Stimulated activated CD4-positive, alpha-beta T cell treated with anti-CD3 and anti-CD28 coated beads, Interleukin-4, amount 100 ng/mL, for 1 hour (primary cell): ENCODE data around the gene HMCN2.
"Not testable (repeated sequence)": the region's sequence is repeated elsewhere in the genome, so short reads cannot be mapped to it uniquely, and the experiment has no call there.

Source experiments
- DNase-seq: peaks from one replicate; pipeline ENCODE4 v3.0.0-alpha.2; 2020

The HMCN2 gene

DNA sequence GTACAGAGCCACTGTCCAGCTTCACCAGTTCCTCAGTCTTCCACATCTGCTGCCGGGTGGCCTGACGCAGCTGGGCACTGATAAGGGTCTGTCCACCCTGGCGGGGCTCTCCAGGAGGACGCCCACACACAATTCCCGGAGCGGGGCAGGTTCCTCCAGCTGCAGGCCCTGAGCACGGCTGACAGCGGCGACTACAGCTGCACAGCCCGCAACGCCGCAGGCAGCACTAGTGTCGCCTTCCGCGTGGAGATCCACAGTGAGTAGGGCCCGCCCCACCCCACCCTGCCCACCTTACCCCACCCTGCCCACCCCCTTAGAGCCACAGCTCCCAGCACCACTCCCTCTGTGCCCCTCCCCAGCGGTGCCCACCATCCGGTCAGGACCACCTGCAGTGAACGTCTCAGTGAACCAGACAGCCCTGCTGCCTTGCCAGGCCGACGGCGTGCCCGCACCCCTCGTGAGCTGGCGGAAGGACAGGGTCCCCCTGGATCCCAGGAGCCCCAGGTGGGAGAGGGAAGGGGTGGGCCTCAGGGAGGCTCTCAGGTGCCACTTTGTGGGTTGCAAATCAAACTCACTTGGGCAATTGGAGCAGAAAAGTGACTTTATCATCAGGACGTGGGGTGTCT lies 130.4 kb downstream of the HMCN2 start:
- no peak for DNase-seq

DNA sequence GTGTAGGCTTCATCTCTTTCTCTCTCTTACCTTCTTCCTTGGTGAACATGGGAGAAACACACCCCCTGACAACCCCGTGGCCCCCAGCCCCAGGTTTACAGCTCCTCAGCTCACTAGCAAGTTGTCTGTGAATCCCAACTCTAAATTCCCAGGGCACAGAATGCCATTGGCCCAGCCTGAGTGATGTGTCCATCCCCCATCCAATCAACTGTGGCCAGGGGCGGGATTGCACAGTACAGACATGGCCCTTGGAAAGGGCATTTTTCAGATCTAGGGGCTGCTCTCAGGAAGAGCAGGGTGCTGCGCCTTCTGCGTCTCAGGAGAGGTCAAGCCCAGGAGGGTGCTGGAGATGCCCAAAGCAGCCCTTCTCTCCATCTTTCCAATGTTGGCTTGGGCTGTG lies 131.0 kb downstream of the HMCN2 start:
- DNase-seq, result no peak

DNA sequence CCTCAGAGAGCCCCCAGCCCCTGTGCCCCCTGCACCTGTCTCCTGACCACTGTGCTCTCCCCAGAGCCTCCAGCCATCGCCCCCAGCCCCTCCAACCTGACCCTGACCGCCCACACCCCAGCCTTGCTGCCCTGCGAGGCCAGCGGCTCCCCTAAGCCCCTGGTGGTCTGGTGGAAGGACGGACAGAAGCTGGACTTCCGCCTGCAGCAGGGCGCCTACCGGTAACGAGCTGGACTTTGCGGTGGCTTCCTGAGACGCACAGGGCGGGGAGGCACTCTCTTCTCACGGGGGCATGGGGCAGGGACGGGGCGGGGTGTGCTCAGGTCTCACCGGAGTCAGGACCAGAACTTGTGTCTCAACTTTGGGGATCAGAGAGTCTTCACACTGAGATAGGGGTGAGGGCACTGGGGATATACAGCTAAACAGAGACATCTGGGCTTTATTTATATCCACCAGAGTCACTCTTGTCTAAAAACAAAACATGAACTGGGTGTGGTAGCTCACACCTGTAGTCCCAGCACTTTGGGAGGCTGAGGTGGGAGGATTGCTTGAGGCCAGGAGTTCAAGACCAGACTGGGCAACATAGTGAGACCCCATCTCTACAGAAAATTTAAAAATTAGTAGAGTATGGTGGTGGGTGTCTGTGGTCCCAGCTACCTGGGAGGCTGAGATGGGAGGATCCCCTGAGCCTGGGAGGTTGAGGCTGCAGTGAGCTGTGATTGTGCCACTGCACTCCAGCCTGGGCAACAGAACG lies 133.1 kb downstream of the HMCN2 start:
- DNase-seq, result no peak

DNA sequence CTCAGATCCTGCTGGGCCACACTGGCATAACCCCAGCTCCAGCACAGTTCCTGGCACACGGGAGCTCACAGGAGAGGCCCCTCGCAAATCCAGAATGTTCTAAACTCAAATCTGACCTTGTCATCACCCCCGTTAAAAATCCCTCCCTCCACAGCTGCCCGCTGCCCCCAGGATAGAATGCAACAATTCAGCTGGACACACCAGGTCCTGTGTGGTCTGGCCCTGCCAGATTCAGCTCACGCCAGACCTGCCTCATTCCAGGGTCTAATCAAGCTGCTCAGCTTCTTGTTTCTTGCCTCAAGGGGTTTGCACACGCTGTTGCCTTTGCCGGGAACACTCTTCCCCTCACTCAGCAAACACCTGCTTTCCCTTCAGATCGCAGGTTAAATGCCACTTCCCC lies 134.2 kb downstream of the HMCN2 start:
- DNase-seq, result no peak

DNA sequence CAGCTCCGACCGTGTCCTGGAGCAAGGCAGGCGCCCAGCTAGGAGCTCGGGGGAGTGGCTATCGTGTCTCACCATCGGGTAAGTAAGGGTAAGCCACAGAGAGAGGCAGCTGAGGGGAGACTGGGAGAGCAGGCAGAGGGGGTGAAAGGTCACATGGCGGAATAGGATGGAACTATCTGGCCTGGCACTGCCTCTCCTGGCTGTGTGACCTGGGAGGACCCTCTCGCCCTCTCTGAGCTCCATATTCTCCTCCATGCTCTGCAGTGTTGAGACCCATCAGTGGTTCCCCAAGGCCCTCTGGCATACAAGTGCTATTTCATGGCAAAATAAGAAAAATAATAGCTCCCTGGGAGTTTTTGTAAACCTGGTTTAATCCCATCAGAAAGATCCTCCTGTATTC lies 135.3 kb downstream of the HMCN2 start:
- no peak for DNase-seq

DNA sequence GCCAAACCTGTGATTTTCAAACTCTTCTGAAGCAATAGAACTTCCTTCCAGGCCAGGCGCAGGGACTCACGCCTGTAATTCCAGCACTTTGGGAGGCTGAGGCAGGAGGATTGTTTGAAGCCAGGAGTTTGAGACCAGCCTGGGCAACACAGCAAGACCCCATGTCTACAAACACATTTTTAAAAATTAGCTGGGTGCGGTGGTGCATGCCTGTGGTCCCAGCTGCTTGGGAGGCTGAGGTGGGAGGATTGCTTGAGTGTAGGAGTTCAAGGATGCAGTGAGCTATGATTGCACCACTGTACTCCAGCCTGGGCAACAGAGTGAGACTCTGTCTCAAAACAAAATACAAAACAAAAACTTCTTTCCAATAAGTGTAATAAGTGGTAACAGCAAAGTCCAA lies 136.2 kb downstream of the HMCN2 start:
- not testable (repeated sequence) for DNase-seq

DNA sequence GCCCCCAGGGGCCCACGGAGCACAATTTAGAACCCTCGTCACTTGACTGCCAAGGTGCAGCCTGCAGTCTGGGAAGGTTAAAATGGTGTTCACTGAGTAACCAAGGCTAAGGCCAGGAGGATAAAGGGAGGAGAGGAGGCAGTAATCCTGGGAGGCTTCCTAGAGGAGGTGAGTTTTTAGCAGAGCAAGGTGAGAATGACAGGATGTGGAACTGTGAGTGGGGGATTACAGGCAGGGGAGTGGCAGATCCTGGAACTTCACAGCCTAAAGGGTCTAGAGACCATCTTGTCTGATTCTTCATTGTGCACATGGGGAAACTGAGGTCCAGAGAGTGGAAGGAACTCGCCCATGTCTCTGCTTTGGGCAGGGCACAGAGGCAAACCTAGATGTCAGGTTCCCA lies 136.7 kb downstream of the HMCN2 start:
- DNase-seq, result no peak

DNA sequence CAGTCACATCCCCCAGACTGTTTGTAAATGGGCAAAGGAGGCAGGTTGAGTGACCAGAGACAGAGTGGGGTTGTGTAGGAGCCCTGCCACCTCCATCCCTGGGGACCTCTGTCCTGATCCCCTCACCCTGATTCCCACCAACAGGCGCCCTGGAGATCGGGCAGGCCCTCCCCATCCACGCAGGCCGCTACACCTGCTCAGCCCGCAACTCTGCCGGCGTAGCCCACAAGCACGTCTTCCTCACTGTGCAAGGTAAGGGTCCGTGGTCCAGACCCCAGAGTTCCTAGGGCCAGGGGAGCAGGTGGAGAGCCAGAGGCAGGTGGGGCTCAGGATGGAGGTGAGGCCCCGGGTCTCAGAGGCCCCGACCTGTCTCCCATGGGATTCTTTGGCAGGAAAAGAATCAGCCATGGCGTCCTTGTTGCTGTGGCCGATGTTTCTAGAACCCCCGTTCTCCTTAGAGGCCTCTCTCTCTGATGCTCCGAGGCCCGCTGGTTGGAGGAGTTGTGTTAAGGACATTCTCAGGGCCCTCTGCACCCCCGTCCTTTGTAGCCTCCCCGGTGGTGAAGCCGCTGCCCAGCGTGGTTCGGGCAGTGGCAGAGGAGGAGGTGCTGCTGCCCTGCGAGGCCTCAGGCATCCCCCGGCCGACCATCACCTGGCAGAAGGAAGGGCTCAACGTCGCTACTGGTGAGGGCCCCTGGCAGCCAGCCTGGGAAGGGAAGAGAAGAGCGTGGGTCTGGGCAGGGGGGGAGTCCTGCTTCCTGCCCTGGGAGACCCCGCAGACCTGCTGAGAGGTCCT lies 137.3 kb downstream of the HMCN2 start:
- no peak for DNase-seq

DNA sequence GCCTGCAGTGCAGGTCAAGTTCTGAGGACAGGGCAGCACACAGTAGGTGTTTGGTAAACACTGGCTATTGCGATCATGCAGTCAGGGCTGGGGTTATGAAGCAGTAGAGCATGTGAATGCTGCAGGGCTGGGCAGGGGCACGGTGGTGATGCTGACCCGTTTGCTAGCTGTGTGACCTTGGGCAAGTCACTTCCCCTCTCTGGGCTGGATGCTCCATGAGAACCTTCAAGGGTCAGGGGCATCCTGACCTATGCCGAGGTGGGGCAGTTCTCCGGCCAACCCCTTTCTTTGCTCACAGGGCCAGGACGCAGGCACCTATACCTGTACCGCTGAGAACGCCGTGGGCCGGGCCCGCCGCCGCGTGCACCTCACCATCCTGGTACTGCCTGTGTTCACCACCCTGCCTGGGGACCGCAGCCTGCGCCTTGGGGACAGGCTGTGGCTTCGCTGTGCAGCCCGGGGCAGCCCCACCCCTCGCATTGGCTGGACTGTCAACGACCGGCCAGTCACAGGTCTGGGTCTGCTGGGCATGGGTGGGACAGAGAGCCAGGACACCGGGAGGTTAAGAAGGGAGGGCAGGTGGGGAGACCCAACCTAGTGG lies 140.2 kb downstream of the HMCN2 start:
- no peak for DNase-seq

DNA sequence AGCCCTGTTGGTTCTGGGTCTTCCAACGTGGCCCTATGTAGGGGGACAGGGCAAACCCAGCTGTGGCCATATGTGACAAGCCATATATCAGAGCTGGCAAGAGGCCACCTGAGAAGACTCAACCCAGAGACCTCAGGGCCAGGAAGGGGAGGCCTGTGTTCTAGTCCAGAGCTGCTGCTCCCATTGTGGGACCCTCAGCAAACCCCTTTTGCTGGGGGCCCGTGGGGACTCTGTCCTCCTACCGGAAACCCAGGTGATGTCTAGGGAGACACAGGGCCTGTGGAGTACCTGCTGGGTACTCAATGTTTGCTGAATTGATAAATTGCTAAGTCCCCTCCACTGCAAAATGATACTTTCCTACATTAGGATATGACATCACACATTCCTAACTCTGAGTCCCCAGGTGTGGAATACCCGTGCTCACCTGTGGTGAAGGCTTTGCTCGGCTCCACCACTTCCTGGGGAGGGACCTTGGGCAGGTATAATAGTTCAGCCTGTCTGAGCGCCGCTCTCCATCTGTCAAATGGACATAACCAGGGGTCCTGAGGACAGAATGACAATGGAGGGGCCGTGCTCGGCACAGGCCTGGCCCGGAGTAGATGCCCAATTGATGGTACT lies 140.8 kb downstream of the HMCN2 start:
- no peak for DNase-seq

DNA sequence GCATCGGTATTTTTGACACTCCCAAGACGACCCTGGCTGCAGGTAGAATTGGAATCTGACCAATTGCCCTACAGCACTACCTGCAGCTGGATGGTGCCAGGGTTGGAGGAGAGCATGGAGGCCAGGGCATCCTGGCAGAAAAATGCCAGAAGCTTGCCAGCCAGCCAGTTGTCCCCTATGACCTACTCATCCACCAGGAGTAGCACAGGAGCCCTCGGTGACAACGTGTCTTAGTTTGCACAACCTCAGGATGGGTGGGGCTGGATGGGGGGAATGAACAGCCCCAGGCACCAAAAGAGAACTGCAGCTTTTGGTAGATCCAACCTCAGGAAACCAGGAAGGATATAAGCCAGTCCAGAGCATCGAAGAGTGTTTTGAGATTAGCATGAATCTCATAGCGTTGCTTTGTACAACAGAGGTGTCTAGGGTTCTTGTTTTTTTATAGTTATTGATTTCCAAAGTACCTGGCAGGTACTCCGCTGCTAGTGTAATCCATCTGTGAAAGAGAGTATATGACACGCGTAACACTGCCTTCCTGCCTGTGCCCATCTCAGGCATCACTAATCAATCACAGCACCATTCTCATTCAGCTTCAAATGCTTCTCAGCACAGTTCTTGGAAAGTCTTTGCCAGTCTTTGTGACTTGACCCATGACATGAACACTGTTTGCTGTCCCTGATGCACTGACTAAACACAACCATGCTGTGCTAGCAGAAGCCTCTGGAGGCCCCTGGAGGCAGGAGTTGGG lies 142.5 kb downstream of the HMCN2 start:
- no peak for DNase-seq

DNA sequence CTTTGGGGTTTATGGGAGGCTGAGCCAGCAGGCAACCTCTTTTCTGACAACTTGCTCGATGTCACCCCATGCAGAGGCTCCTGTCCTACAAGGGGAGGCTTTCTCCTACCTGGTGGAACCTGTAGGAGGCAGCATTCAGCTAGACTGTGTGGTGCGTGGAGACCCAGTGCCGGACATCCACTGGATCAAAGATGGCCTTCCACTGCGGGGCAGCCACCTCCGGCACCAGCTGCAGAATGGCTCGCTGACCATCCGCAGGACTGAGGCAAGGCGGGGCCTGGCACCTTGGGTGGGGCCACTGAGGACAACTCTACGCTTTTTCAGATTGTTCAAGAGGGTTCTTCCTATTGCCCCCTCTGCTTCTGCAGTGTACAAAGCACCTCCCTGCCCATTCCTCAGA lies 143.1 kb downstream of the HMCN2 start:
- no peak for DNase-seq

DNA sequence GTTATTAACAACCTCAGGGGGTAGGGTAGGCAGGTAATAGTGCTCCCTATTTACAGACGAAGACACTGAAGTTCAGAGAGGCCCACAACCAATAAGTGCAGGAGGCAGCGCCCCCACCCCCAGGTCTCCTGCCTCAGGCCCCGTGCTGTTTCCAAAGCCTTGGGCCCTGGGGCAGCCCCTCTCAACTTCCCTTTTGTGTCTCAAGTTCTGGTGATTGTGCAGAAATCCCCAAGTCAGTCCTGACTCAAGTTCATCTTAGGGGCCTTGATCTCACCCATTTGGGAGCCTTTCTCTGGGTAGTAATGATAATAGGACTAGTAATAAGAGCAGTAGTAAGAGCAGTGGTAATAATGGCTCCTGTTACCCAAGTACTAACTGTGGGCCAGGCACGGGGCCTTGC lies 143.7 kb downstream of the HMCN2 start:
- DNase-seq, result no peak

DNA sequence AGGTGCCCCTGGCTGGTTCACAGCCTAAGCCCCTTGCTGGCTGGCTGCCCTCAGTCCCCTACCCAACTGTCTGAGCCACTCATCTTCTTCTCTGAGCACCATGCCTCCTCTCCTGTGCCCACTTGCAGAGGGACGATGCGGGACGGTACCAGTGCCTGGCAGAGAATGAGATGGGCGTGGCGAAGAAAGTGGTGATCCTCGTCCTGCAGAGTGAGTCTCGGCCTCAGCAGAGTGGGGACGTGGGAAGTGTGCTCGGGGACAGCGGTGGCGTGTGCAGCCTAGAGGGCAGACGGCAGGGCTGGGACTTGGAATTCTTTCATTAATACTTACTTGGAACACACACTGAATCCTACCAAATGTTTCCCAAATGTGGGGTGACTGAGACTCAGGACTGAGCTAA lies 144.9 kb downstream of the HMCN2 start:
- DNase-seq, result no peak

DNA sequence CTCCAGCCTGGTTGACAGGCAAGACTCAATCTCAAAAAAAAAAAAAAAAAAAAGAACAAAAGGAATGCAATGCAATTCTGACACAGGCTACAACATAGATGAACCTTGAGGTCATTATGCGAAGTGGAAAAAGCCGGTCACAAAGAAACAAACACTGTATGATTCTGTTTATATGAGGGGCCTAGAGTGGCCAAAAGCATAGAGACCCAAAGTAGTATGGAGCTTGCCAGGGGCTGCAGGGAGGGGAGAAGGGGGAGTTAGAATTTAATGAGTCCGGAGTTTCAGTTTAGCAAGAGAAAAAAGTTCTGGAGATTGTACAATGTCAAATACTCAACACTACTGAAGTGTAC lies 146.0 kb downstream of the HMCN2 start:
- no peak for DNase-seq

DNA sequence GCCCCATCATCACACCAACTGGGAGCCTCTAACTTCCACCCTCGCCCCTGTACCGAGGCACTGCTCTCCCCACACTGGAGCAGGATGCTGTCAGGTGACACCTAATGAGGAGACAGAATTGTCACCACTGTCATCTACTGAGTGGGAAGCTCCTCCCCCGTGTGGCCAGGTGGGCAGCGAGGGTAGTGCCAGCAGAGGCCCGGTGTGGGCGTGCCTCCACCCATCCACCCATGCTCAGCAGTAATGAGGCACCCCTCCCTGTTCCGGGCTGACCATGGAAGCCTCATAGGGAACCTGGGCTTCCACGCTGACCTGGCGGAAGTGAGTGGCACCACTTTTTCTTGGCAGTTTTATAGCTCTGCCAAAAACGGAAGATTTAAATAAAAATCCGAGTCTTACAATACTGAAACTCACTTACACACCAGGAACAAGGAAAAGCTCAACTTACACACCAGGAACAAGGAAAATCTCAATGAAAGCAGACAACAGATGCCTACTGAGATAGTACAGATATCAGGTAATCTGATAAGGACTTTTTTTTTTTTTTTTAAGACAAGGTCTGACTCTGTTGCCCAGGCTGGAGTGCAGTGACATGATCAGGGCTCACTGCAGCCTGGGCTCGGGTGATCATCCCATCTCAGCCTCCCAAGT lies 148.6 kb downstream of the HMCN2 start:
- DNase-seq, result no peak

DNA sequence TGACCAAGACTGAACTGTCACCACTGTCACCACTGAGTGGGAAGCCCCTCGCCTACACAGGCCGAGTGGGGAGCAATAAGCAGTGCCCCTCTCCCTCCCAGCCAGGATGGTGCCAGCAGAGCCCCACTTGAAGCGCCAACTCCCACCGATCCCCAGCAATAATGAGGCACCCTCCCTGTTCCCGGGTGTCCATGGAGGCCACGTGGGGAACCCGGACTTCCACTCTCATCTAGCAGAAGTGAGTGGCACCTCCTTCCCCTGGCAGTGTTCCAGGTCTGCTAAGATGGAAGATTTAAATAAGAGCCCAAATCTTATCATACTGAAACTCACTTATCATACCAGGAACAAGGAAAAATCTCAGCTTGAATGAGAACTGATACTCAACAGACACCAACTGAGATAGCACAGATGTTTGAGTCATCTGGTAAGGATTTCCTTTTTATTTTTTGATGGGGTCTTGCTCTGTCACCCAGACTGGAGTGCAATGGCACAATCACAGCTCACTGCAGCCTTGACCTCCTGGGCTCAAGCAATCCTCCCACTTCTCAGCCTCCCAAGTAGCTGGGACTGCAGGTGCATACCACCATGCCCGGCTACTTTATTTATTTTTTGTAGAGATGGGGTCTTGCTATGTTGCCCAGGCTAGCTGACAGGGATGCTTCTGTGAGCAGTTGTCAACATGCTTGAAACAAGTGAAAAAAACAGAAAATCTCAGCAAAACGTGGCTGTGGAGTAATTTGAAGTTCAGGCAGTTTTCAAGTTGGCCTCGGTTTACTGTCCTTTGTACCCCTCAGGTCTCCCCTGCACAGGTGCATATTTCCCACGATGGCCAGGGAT lies 149.6 kb downstream of the HMCN2 start:
- no peak for DNase-seq

DNA sequence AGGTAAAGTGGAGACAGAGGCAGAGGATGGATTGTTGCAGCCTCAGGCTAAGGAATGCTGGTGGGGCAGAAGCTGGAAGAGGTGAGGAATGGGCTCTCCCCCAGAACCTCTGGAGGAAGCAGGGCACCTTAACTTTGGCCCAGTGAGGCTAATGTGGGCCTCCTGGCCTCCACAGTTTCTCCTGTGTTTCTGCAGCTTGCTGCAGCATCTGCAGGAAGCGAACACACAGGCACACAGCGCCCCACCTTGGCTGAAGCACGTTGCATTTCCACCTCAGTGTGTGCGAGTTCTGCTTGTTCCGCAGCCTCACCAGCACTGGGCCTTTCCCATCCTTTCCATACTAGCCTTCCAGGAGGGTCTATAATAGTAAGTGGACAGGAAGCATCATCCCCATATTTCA lies 152.0 kb downstream of the HMCN2 start:
- no peak for DNase-seq

DNA sequence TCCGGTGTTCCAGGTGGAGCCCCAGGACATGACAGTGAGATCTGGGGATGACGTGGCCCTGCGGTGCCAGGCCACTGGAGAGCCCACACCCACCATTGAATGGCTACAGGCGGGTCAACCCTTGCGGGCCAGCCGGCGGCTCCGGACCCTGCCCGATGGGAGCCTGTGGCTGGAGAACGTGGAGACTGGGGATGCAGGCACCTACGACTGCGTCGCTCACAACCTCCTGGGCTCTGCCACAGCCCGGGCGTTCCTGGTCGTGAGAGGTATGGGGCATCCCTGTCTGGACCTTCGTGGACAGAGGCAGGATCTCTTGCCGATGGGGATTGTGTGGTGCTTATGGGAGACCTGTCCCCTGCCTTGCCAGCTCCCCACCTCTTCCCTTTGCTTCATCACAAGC lies 153.2 kb downstream of the HMCN2 start:
- DNase-seq, result no peak

DNA sequence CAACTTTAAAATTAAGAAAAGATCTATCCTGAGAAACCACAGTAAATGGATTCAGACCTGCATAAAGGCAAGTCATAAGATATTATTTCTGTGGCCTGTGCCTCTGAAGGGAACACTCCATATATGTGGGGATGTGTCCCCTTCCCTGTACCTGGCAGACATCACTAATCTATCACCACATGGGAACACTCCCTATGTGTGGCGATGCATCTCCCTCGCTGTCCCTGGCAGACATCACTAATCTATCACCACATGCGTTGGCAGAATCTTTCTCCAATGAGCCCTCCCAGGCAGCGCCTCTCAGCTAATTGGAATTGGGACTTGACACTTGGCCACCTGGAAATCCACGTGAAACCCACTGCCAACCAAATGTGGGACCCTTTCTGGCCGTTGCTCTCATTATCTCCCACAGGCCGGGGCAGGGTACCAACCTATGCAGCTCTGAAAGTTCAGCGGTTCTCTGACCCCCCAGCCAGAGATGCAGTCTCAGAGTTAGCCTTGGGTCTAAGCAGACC lies 154.0 kb downstream of the HMCN2 start:
- no peak for DNase-seq
